ENCODE results near the gene CLEC10A.

- TF ChIP-seq RAD21 (IDR thresholded peaks at IDR 0.05; ENCODE audit: insufficient read depth, low read depth, low read length) (no peak), ATF2 (IDR thresholded peaks at IDR 0.05; ENCODE audit: low read length) (no peak), CTCF (IDR thresholded peaks at IDR 0.05 in 2 of 3, conservative IDR thresholded peaks at IDR 0.05 in 1 of 3; ENCODE audit: control insufficient read depth in 2 of 3, extremely low read depth in 1 of 3, insufficient read depth in 1 of 3, low read depth in 3 of 3, low read length in 3 of 3) (no peak), EGR1 (IDR thresholded peaks at IDR 0.05; ENCODE audit: borderline replicate concordance in 1 of 2, low read depth in 2 of 2, low read length in 2 of 2) (no peak), HCFC1 (IDR thresholded peaks at IDR 0.05; ENCODE audit: low read length) (no peak), ATF3 (IDR thresholded peaks at IDR 0.05; ENCODE audit: borderline replicate concordance, extremely low read depth, low read depth, low read length) (no peak), ZBTB4 (CRISPR knock-in tag; IDR thresholded peaks at IDR 0.05) (no peak), POLR2A (IDR thresholded peaks at IDR 0.05; ENCODE audit: low read depth, low read length) (no peak), RFX5 (IDR thresholded peaks at IDR 0.05; ENCODE audit: low read depth, low read length) (no peak), SUPT20H (IDR thresholded peaks at IDR 0.05; ENCODE audit: borderline replicate concordance, control insufficient read depth, low read depth, low read length) (no peak)
Observed at GRCh38 chr17:7108560-7108925, 28.5 kb upstream of the CLEC10A start.
